Activated T-cell treated with anti-CD3 and anti-CD28 coated beads, Interleukin-2, amount 50 U/mL, for 24 hours (primary cell): ENCODE data around the gene BMP4.

Experiments
- DNase-seq: peaks from one replicate; pipeline ENCODE4 v3.0.0-alpha.2; 2020
- H3K27ac Mint-ChIP-seq: 2 replicates; pipeline ENCODE4 v1.8.0; 2020; ENCODE audit warnings: mild to moderate bottlenecking, mixed read lengths
- H3K27me3 Mint-ChIP-seq: 2 replicates; pipeline ENCODE4 v1.8.0; 2020; ENCODE audit warnings: mixed read lengths
- H3K36me3 Mint-ChIP-seq: 2 replicates; pipeline ENCODE4 v1.8.0; 2020; ENCODE audit warnings: low read depth, mixed read lengths
- H3K4me1 Mint-ChIP-seq: 2 replicates; pipeline ENCODE4 v1.8.0; 2020; ENCODE audit warnings: low read depth, mixed read lengths
- H3K4me3 Mint-ChIP-seq: 2 replicates; pipeline ENCODE4 v1.8.0; 2020; ENCODE audit warnings: mild to moderate bottlenecking, moderate library complexity, mixed read lengths
- H3K9me3 Mint-ChIP-seq: 2 replicates; pipeline ENCODE4 v1.8.0; 2020; ENCODE audit warnings: mixed read lengths

Gene BMP4

DNA sequence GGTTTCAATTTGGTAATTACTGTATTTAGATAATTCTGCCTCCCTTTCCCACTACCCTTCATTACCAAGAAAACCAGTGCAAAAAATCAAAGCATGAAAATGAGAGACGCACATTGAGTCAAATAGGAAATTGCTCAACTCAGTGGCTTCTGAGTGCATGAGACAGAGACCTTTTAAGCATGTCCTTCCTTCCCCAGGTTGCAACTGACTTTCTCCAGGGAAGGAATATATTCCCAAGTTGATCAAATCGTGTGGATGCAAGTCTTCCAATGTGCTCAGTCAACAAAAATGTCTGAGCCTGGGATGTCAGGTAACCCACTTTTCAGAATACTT is 12.9 kb downstream of the BMP4 start:
- Mint-ChIP-seq H3K9me3 (no peaks in the 10 kb centered on the region), H3K27ac (no peak overlapping the region), H3K4me1 (no peaks in the 10 kb centered on the region), H3K4me3 (no peak overlapping the region), H3K36me3 (no peaks in the 10 kb centered on the region), H3K27me3 (peaks cover 64% of the 10 kb centered on the region)
- no peak for DNase-seq

GRCh38 chr14:53942970-53943750 is 13.5 kb downstream of the BMP4 start:
- Mint-ChIP-seq H3K36me3 (no peaks in the 10 kb centered on the region), H3K27ac (no peak overlapping the region), H3K4me3 (no peak overlapping the region), H3K27me3 (peaks cover 63% of the 10 kb centered on the region), H3K9me3 (no peaks in the 10 kb centered on the region), H3K4me1 (no peaks in the 10 kb centered on the region)
- no peak for DNase-seq

DNA sequence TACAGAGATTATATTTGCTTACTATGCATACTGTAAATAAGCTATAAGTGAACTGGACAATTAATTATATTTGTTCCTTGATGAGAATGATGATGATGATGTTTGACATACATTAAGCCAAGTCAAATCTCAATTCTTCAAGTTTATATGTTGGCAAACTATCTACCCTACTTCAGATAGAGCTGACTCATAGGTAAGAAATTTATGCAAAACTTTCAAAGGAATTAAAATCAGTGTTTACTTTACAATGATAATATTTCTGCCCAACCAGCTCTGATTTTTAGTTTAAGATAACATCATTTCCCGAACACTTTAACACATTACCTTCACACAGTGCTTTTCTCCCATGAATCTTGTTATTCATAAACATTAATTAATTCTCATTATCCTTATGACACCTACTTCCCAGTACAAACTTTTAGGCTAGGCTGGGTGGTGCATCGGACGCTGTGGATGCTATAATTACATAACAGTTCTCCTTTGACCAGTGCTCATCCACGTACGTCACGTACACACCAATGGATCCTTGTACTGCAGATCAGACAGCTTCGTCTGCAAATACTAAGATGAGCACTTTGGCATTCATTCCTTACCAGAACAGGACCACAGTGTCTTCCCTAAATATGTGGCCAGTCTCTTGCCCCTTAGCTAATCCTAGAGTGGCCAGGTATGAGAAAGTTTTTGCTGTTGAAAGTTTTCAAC is 18.3 kb downstream of the BMP4 start:
- Mint-ChIP-seq H3K27ac (no peak overlapping the region), H3K9me3 (no peaks in the 10 kb centered on the region), H3K36me3 (no peaks in the 10 kb centered on the region), H3K27me3 (peaks cover 19% of the 10 kb centered on the region), H3K4me3 (no peak overlapping the region), H3K4me1 (no peaks in the 10 kb centered on the region)
- DNase-seq: no peak

DNA sequence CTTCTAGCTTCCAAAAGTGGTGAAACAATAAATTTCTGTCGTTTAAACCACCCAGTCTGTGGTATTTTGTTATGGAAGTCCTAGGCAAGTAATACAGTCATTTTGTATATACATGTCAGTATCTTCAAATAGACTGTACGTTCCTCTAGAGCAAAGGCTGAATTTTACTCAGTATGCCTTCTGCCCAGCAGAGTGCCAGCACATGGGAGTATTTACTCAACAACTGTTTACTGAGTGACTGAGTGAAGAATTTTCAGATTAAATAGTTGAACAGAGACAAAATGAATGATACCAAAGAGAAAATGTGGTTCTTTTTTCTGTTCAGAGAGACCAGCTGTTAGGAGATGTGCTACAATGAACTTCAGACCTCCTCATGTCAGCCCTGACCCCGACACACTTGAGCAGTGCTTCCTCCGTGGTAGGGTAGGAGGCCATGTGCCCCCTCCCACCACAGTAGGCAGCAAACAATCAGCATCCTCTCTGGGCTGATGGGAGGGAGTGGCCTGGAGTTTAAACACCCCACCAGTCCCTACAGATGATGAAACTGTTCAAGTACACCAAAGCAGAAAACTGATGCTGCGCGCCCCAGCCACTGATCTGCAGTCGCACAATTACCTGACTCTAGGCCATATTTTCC is 21.7 kb downstream of the BMP4 start:
- Mint-ChIP-seq H3K27ac (no peak overlapping the region), H3K4me3 (no peak overlapping the region), H3K27me3 (peaks cover 9% of the 10 kb centered on the region), H3K9me3 (no peaks in the 10 kb centered on the region), H3K36me3 (no peaks in the 10 kb centered on the region), H3K4me1 (no peaks in the 10 kb centered on the region)
- no peak for DNase-seq

GRCh38 chr14:53932966-53933365 is 23.7 kb downstream of the BMP4 start:
- Mint-ChIP-seq H3K36me3 (no peaks in the 10 kb centered on the region), H3K4me3 (no peak overlapping the region), H3K4me1 (no peaks in the 10 kb centered on the region)

DNA sequence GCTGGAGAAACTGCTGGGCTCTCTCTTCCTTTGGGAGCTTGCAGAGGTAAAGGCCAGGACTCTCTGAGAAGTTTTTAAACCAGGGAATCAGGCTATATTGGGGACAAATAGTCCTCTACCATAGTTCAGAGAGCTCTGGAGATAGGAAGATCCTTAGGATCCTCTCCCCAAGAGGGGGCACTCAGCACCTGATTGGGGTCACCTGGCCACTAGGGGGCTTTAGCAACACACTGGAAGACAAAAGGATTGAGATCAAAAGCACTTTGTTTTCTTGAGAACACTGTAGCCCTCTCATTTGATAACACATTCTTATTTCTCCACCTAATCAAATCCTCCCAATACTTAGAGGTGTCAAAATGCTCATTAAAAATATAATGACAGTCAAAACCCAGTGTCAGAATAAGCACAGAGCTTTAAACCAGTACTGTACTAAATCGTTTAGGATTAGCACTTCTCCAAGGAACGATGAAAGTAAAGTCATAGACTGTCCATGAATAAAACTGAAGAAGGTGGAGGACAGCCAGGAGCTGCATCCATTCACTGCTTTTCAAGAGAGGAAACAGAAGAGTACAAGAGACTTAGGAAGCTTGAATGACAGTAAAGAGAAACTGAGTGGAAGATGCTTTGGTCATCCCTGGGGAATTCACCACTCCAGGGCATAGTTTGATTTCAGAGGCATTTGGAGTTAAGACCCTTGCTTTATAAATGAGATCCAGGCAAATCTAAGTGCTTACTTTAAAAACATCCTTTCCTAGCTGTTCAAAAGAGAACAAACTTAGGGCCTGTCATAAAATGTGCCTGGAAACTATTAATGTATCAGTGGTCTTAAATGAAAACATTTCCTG is 26.5 kb downstream of the BMP4 start:
- Mint-ChIP-seq H3K9me3 (no peaks in the 10 kb centered on the region), H3K4me1 (no peaks in the 10 kb centered on the region), H3K4me3 (no peak overlapping the region), H3K36me3 (no peaks in the 10 kb centered on the region), H3K27ac (no peak overlapping the region), H3K27me3 (peaks cover 6% of the 10 kb centered on the region)
- DNase-seq: peak; percentile 37

More at GRCh38 chr14:53932966-53933365, 23.7 kb downstream of the BMP4 start:
- H3K9me3 Mint-ChIP-seq: no peaks in the 10 kb centered on the region
- no peak for DNase-seq
- H3K27me3 Mint-ChIP-seq: no peaks in the 10 kb centered on the region
- H3K27ac Mint-ChIP-seq: no peak overlapping the region

DNA sequence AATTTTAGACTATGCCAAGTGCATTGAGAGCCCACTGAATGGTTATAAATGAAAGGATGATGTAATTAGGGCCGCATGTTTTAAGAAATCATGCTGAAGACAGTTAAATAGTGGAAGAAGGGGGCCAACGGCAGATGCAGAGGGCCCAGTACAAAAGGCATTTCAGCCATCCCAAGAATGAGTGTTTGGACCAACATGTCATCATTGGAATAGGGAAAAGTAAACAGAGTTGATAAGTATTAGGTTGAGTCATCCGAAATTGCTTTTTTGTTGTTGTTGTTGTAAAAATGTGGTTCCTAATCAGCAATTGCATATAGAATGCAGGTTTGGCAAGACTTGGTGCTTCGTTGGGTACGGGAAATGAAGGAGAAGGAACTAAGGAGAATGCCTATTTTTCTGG is 29.5 kb downstream of the BMP4 start:
- no peak for DNase-seq
- no peak overlapping the region for H3K4me3 Mint-ChIP-seq
- no peaks in the 10 kb centered on the region for H3K9me3 Mint-ChIP-seq
- H3K27ac Mint-ChIP-seq: no peak overlapping the region
- peaks cover 14% of the 10 kb centered on the region for H3K27me3 Mint-ChIP-seq
- no peaks in the 10 kb centered on the region for H3K4me1 Mint-ChIP-seq
- H3K36me3 Mint-ChIP-seq: no peaks in the 10 kb centered on the region

- Mint-ChIP-seq H3K27me3 (peaks cover 18% of the 10 kb centered on the region), H3K4me1 (no peaks in the 10 kb centered on the region), H3K36me3 (no peaks in the 10 kb centered on the region), H3K9me3 (no peaks in the 10 kb centered on the region), H3K27ac (no peak overlapping the region), H3K4me3 (no peak overlapping the region)
- DNase-seq: no peak
Measured at GRCh38 chr14:53925201-53925766, 31.3 kb downstream of the BMP4 start.

DNA sequence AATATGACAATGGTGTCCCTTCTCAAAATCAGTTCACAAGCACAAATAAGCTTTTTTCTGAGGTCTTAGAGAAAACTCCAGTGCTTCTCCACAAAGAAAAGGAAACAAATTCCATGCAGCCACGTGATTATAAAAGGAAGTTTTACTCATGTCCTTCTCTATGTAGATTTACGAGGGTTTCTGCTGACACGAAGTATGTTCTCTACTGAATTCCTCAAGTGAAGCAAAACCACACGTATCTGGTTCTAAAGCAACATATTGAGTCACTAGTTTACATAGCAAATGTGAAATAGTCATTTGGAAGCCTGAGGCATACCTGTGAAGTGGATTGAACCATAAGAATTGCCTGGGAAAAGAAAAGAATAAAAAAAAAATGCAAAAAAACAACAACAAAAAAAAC is 31.9 kb downstream of the BMP4 start:
- no peaks in the 10 kb centered on the region for H3K9me3 Mint-ChIP-seq
- no peaks in the 10 kb centered on the region for H3K36me3 Mint-ChIP-seq
- no peaks in the 10 kb centered on the region for H3K4me1 Mint-ChIP-seq
- H3K27ac Mint-ChIP-seq: no peak overlapping the region
- no peak overlapping the region for H3K4me3 Mint-ChIP-seq
- DNase-seq: no peak
- peaks cover 18% of the 10 kb centered on the region for H3K27me3 Mint-ChIP-seq

- peaks cover 12% of the 10 kb centered on the region for H3K27me3 Mint-ChIP-seq
- no peak overlapping the region for H3K27ac Mint-ChIP-seq
Measured at GRCh38 chr14:53921027-53921426, 35.6 kb downstream of the BMP4 start.

DNA sequence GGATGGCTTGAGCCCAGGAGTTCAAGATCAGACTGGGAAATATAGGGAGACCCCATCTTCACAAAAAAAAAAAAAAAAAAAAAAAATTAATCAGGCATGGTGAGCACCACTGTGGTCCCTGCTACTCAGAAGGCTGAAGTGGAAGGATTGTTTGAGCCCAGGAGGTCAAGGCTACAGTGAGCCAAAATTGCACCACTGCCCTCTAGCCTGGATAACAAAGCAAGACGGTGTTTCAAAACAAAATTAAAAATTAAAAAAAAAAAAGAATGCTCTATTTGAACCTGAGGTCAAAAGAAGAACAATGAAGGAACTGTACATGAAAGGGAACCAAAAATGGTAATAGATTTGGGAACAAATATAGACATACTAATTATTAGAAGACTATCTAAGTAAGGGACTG is 40.4 kb downstream of the BMP4 start:
- no peaks in the 10 kb centered on the region for H3K27me3 Mint-ChIP-seq
- H3K4me1 Mint-ChIP-seq: no peaks in the 10 kb centered on the region

More at GRCh38 chr14:53921027-53921426, 35.6 kb downstream of the BMP4 start:
- Mint-ChIP-seq H3K4me1 (no peaks in the 10 kb centered on the region), H3K36me3 (no peaks in the 10 kb centered on the region), H3K4me3 (no peak overlapping the region), H3K9me3 (no peaks in the 10 kb centered on the region)
- DNase-seq: no peak

DNA sequence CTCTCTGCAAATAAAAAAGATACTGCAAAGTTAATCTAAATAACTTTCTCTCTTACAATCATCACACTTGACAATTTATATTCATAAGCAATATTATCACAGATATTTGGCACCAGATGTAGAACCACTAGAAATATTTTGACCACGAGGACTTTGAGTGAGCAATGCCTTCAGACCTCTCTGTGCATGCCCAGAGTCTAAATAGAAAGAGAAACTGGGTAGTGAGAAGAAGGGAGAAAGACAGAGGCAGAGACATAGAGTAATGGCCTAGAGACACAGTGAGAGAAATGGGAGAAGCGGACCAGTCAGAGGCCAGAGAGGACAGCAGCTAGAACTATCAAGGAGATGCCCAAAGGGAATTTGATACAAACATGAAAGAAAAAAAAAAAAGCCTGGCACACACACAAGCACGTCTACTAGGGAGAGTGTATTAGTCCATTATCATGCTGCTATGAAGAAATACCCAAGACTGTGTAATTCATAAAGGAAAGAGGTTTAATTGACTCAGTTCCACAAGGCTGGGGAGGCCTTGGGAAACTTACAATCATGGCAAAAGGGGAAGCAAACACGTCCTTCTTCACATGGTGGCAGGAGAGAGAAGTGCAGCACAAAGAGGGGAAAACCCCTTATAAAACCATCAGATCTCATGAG is 41.1 kb downstream of the BMP4 start:
- H3K4me3 Mint-ChIP-seq: no peak overlapping the region
- H3K27me3 Mint-ChIP-seq: no peaks in the 10 kb centered on the region
- no peak overlapping the region for H3K27ac Mint-ChIP-seq
- no peaks in the 10 kb centered on the region for H3K36me3 Mint-ChIP-seq
- no peak for DNase-seq
- peaks cover 7% of the 10 kb centered on the region for H3K9me3 Mint-ChIP-seq
- H3K4me1 Mint-ChIP-seq: no peaks in the 10 kb centered on the region

More for the DNA sequence above, 40.4 kb downstream of the BMP4 start:
- Mint-ChIP-seq H3K27ac (no peak overlapping the region), H3K9me3 (peaks cover 7% of the 10 kb centered on the region), H3K36me3 (no peaks in the 10 kb centered on the region), H3K4me3 (no peak overlapping the region)
- DNase-seq: no peak

GRCh38 chr14:53912021-53912420 is 44.6 kb downstream of the BMP4 start:
- Mint-ChIP-seq H3K27me3 (no peaks in the 10 kb centered on the region), H3K36me3 (no peaks in the 10 kb centered on the region), H3K4me1 (no peaks in the 10 kb centered on the region), H3K4me3 (no peak overlapping the region), H3K27ac (no peak overlapping the region), H3K9me3 (peaks cover 7% of the 10 kb centered on the region)
- no peak for DNase-seq

- Mint-ChIP-seq H3K27ac (no peak overlapping the region), H3K36me3 (no peaks in the 10 kb centered on the region), H3K27me3 (no peaks in the 10 kb centered on the region), H3K4me1 (no peaks in the 10 kb centered on the region), H3K4me3 (no peak overlapping the region), H3K9me3 (no peaks in the 10 kb centered on the region)
- DNase-seq: no peak
Measured at GRCh38 chr14:53908416-53908815, 48.2 kb downstream of the BMP4 start.
